GM12878 (cell line): ENCODE data around the gene MAD1L1. TPM values are rescaled to one million over a fixed set of nuclear protein-coding genes. Genes with fewer than 3 reads are reported as not detected.

Source experiments
- ATAC-seq: fragments of 200-7000 bp; cut with Tn5 transposase; 3 replicates; pipeline ENCODE4 v1.9.1; 2020; ENCODE audit warnings: mild to moderate bottlenecking, moderate library complexity
- BruUV-seq: library from RNA; stranded (reverse); fragments of 400-500 nt; replicated peaks from 2 replicates; lab custom pipeline; 2021; lab: Mats Ljungman, UMichigan
- CTCF ChIA-PET: fragments of 300-600 bp; sonication (Branson Sonifier 250); formaldehyde crosslinking; extraction: SDS; loops from one replicate; lab custom pipeline; 2021; ENCODE audit warnings: inconsistent platforms; lab: Yijun Ruan, JAX
- POLR2A ChIA-PET: fragments of 350-600 bp; formaldehyde crosslinking; extraction: SDS; loops from one replicate; lab custom pipeline; 2021; ENCODE audit warnings: inconsistent platforms; lab: Charles Lee
- RAD21 ChIA-PET: fragments of 300-600 bp; sonication (Branson Sonifier 250); formaldehyde crosslinking; loops from one replicate; lab custom pipeline; 2023; ENCODE audit warnings: antibody characterized with exemption; ENCODE audit not compliant: unreplicated experiment; lab: Charles Lee
- SMC1A ChIA-PET: fragments of 300-600 bp; sonication (Branson Sonifier 250); formaldehyde crosslinking; loops from one replicate; lab custom pipeline; 2023; ENCODE audit not compliant: unreplicated experiment, uncharacterized antibody; lab: Charles Lee
- DNase-seq: peaks from one replicate; pipeline ENCODE4 v3.0.0-alpha.2; 2011; ENCODE audit warnings: low read depth, low spot score
- FAIRE-seq: peaks from 3 replicates; lab custom pipeline; 2011; peaks lifted over from hg19 to GRCh38; lab: Jason Lieb, UNC
- H2AFZ ChIP-seq: 2 replicates; pipeline ENCODE4 v1.6.0; 2011; ENCODE audit warnings: low read depth, low read length, control low read depth; ENCODE audit not compliant: control insufficient read depth
- H3K27ac ChIP-seq: 2 replicates; pipeline ENCODE4 v1.5.1; 2011; ENCODE audit warnings: control low read depth; ENCODE audit not compliant: control insufficient read depth, insufficient read depth
- H3K27me3 ChIP-seq, 2 experiments: replicated peaks in 1 of 2; 2 replicates each; pipeline versions ENCODE4 v1.6.0 to v1.6.1; 2011; ENCODE audit warnings: low read length in 1 of 2; ENCODE audit not compliant: control insufficient read depth in 2 of 2, insufficient read depth in 2 of 2
- H3K36me3 ChIP-seq, 2 experiments: 2 replicates each; pipeline ENCODE4 v1.5.1; 2011; ENCODE audit warnings: low read length in 1 of 2; ENCODE audit not compliant: control insufficient read depth in 2 of 2, insufficient read depth in 2 of 2
- H3K4me1 ChIP-seq: 2 replicates; pipeline ENCODE4 v1.6.1; 2011; ENCODE audit warnings: mild to moderate bottlenecking, low read length, moderate library complexity, mixed read lengths; ENCODE audit not compliant: control insufficient read depth, insufficient read depth
- H3K4me2 ChIP-seq: 2 replicates; pipeline ENCODE4 v1.6.0; 2011; ENCODE audit warnings: control low read depth; ENCODE audit not compliant: control insufficient read depth, insufficient read depth
- H3K4me3 ChIP-seq: fragments of 200-600 bp; sonication (generic); 2 replicates; pipeline ENCODE4 v1.5.1; 2016
- H3K79me2 ChIP-seq: 2 replicates; pipeline ENCODE4 v1.6.0; 2011; ENCODE audit warnings: low read length; ENCODE audit not compliant: control insufficient read depth, insufficient read depth
- H3K9ac ChIP-seq: 2 replicates; pipeline ENCODE4 v1.8.0; 2011; ENCODE audit warnings: low read length, control low read depth, mixed read lengths; ENCODE audit not compliant: control insufficient read depth, insufficient read depth
- H3K9me3 ChIP-seq: replicated peaks from 3 replicates; pipeline ENCODE4 v1.5.1; 2011; ENCODE audit warnings: mild to moderate bottlenecking, low read length; ENCODE audit not compliant: control insufficient read depth, insufficient read depth
- H4K20me1 ChIP-seq: 2 replicates; pipeline ENCODE4 v1.6.0; 2011; ENCODE audit not compliant: control insufficient read depth, insufficient read depth
- ASH2L ChIP-seq: fragments of 300-600, 200-600 bp; sonication (generic); IDR thresholded peaks from 2 replicates; pipeline ENCODE4 v1.6.1; 2017; ENCODE audit warnings: low read depth, mild to moderate bottlenecking, borderline replicate concordance
- CBX3 ChIP-seq: fragments of 200-600 bp; sonication (generic); IDR thresholded peaks from 2 replicates; pipeline ENCODE4 v1.6.1; 2016; ENCODE audit warnings: low read depth, borderline replicate concordance
- CREM ChIP-seq: IDR thresholded peaks from 2 replicates; pipeline ENCODE4 v1.6.1; 2014; ENCODE audit warnings: antibody characterized with exemption, low read depth
- ETV6 ChIP-seq, 2 experiments: fragments of 450-650 bp in 1 of 2; IDR thresholded peaks in 1 of 2; conservative IDR thresholded peaks in 1 of 2; 2 replicates each; pipeline ENCODE4 v1.6.1; 2014; ENCODE audit warnings: antibody characterized with exemption in 1 of 2, borderline replicate concordance in 1 of 2, low read depth in 1 of 2, mild to moderate bottlenecking in 1 of 2, moderate library complexity in 1 of 2
- FOXK2 ChIP-seq: fragments of 450-650 bp; IDR thresholded peaks from 2 replicates; pipeline ENCODE4 v1.6.1; 2017; ENCODE audit warnings: mild to moderate bottlenecking, moderate library complexity
- MEF2B ChIP-seq: fragments of 450-650 bp; IDR thresholded peaks from 2 replicates; pipeline ENCODE4 v1.6.1; 2018; ENCODE audit warnings: mild to moderate bottlenecking, moderate library complexity; ENCODE audit not compliant: partially characterized antibody, poor library complexity, severe bottlenecking
- MTA2 ChIP-seq: fragments of 450-650 bp; IDR thresholded peaks from 2 replicates; pipeline ENCODE4 v1.6.1; 2016; ENCODE audit warnings: low read depth, mild to moderate bottlenecking, moderate library complexity
- MYB ChIP-seq: fragments of 150-350 bp; IDR thresholded peaks from 2 replicates; pipeline ENCODE4 v1.6.1; 2014; ENCODE audit warnings: mild to moderate bottlenecking, low read depth, low read length, borderline replicate concordance
- NR2C1 ChIP-seq: fragments of 450-650 bp; IDR thresholded peaks from 2 replicates; pipeline ENCODE4 v1.6.1; 2017; ENCODE audit warnings: antibody characterized with exemption, mild to moderate bottlenecking, moderate library complexity
- RB1 ChIP-seq: fragments of 450-650 bp; formaldehyde crosslinking; IDR thresholded peaks from 2 replicates; pipeline ENCODE4 v1.6.1; 2017; ENCODE audit warnings: mild to moderate bottlenecking, borderline replicate concordance
- SMARCA5 ChIP-seq: fragments of 450-650 bp; IDR thresholded peaks from 2 replicates; pipeline ENCODE4 v1.6.1; 2017; ENCODE audit warnings: mild to moderate bottlenecking
- WGBS: methylation state at CpG from one replicate; pipeline ENCODE4 v1.1.6; 2016; ENCODE audit warnings: low lambda C conversion rate; ENCODE audit not compliant: insufficient replicate concordance, insufficient coverage; ENCODE audit errors: missing lambda C conversion rate; 5-methylcytosine and 5-hydroxymethylcytosine counted together
- in situ Hi-C: fragments of 300-500 bp; cut with MboI; formaldehyde crosslinking; loops from 9 replicates; pipeline ENCODE4 v1.14.3; 2018; ENCODE audit warnings: mixed read lengths
- intact Hi-C: fragments of 100-400 bp; cut with micrococcal nuclease; formaldehyde crosslinking; loops from one replicate; pipeline ENCODE4 v1.14.2; 2022; ENCODE audit not compliant: unreplicated experiment
- polyA plus RNA-seq, 11 experiments: library from polyadenylated mRNA; depleted of rRNA in 4 of 11; unstranded in 6 of 11; stranded (reverse) in 5 of 11; fragments of >200 nt; fragmentation: Nextera tagmentation in 4 of 11; fragmentation: Illumina TruSeq in 1 of 11; extraction: Ambion mirVana in 4 of 11; extraction: Trizol in 1 of 11; gene quantifications; 1 replicate in 1 of 11; 2 replicates in 10 of 11; pipeline versions ENCODE4 v1.2.1 to v1.2.3, GENCODE V29; 2011 to 2016; ENCODE audit warnings: inconsistent platforms in 2 of 11, missing spikeins in 2 of 11, low read depth in 1 of 11
- total RNA-seq, 4 experiments: library from RNA; depleted of rRNA in 3 of 4; stranded (reverse); fragments of >200 nt in 3 of 4; fragmentation: Illumina TruSeq in 1 of 4; extraction: Trizol in 1 of 4; gene quantifications; 2 replicates each; pipeline versions ENCODE4 v1.2.1 to v1.2.3, GENCODE V29; 2013 to 2021
- TF ChIP-seq, protein P1 (sequence below): fragments of 450-650 bp; IDR thresholded peaks from 2 replicates; pipeline ENCODE4 v1.6.1; 2017; ENCODE audit warnings: mild to moderate bottlenecking, moderate library complexity
- TF ChIP-seq, protein P2 (sequence below): IDR thresholded peaks from 2 replicates; pipeline ENCODE4 v1.6.1; 2012; ENCODE audit warnings: low read length, inconsistent platforms
- TF ChIP-seq, protein P3 (sequence below): fragments of 450-650 bp; IDR thresholded peaks from 2 replicates; pipeline ENCODE4 v1.6.1; 2017; ENCODE audit warnings: borderline replicate concordance

MAD1L1 gene
- total and polyA plus RNA-seq, 10 of the 15 experiments (the other 5 are each of a cell fraction or from before 2014, with no cell fraction given): 2.2 to 76.8 (median 38.3) TPM

DNA sequence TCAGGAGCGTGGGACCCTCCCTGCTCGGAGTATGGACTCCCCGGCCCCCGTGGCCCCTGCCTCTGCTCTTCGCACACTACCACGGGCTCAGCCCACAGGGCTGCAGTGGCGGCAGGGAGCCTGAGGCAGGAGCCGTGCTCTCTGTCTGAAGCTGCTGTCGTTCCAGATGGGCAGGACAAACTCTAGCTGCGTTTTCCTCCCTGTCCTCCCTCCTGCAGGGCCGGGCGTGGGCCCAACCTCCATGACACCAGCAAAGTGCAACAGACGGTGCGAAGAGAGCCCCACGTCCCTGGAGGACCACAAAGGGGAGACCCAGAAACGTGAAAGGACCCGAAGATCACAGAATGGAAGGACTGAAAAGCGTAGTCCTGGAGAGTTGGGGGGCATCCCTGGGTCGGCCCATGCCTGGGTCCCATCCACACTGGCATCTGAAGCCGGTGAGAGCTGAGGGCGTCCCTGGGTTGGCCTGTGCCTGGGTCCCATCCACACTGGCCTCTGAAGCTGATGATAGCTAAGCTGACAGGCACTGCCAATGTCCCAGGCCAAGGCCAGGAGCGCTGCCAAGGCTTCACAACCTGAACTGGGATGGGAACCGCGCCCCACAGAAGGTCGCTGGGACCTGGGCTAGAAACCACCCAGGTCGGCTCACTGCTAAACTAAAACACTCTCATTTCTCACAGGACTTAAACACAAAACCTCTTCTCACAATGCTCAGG is 267.0 kb downstream of the MAD1L1 start (continued):
- TF ChIP-seq CREM: no peak
- no peak for TF ChIP-seq MTA2
- TF ChIP-seq NR2C1: no peak
- no peak for TF ChIP-seq RB1
- no peak for TF ChIP-seq MEF2B

DNA sequence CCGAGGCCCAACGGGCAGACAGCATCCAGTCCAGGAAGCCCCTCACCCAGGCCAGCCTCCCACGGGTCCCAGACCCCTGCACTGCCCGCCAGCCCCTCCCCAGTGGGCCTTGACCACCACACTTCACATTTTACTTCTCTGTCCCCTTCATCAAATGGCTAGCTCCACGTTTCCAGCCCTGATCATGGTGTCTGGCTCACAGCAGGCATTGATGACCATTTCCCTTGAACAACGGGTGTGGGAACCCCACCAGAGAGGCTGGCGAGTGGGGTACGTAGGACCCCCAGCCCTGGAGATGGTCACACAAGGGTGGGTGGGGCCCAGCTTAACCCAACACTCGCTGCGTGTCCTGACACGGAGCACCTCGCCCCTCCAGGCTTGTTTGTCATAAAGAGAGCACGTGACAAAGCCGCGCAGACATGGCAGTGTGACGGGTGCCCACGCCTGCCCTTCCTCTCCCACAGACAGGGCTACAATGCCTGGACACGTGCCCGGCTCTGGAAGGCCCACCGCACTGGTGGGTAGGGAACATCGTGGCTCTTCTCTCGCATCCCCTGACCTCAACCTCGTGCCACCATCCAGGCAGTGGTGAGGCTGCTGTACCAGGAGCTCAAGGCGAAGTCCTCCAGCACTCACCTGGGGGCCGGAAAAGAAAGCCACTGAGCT is 267.7 kb downstream of the MAD1L1 start:
- Histone ChIP-seq H3K9ac (no peak overlapping the region), H3K27me3 (no peaks in the 10 kb centered on the region), H3K4me2 (no peak overlapping the region), H2AFZ (no peak overlapping the region), H4K20me1 (no peaks in the 10 kb centered on the region), H3K27ac (no peak overlapping the region), H3K4me3 (no peak overlapping the region), H3K9me3 (peaks cover 24% of the 10 kb centered on the region), H3K79me2 (no peaks in the 10 kb centered on the region), H3K36me3 (peaks cover 0 to 10% of the 10 kb centered on the region in 2 experiments; a peak in 3 of 4 replicates), H3K4me1 (no peaks in the 10 kb centered on the region)
- DNase-seq (no peak), ATAC-seq (no peak), FAIRE-seq (no peak)
- intact Hi-C loops (no loop called here), in situ Hi-C loops (no loop called here)
- RAD21 ChIA-PET: no interaction called here
- POLR2A ChIA-PET: interaction anchor here (0.6 kb wide), 1 partner anchor 456 kb away, joined by 3 read pairs; no protein-coding TSS in a partner anchor
- SMC1A ChIA-PET: no interaction called here
- BruUV-seq: no TSS peak
- 88% methylated on average over 25 of the region's 25 CpGs for WGBS
- CTCF ChIA-PET: no interaction called here
- TF ChIP-seq, protein P1, sequence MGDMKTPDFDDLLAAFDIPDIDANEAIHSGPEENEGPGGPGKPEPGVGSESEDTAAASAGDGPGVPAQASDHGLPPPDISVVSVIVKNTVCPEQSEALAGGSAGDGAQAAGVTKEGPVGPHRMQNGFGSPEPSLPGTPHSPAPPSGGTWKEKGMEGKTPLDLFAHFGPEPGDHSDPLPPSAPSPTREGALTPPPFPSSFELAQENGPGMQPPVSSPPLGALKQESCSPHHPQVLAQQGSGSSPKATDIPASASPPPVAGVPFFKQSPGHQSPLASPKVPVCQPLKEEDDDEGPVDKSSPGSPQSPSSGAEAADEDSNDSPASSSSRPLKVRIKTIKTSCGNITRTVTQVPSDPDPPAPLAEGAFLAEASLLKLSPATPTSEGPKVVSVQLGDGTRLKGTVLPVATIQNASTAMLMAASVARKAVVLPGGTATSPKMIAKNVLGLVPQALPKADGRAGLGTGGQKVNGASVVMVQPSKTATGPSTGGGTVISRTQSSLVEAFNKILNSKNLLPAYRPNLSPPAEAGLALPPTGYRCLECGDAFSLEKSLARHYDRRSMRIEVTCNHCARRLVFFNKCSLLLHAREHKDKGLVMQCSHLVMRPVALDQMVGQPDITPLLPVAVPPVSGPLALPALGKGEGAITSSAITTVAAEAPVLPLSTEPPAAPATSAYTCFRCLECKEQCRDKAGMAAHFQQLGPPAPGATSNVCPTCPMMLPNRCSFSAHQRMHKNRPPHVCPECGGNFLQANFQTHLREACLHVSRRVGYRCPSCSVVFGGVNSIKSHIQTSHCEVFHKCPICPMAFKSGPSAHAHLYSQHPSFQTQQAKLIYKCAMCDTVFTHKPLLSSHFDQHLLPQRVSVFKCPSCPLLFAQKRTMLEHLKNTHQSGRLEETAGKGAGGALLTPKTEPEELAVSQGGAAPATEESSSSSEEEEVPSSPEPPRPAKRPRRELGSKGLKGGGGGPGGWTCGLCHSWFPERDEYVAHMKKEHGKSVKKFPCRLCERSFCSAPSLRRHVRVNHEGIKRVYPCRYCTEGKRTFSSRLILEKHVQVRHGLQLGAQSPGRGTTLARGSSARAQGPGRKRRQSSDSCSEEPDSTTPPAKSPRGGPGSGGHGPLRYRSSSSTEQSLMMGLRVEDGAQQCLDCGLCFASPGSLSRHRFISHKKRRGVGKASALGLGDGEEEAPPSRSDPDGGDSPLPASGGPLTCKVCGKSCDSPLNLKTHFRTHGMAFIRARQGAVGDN: no peak
- no peak for TF ChIP-seq CBX3
- no peak for TF ChIP-seq SMARCA5
- no peak for TF ChIP-seq ASH2L
- TF ChIP-seq, protein P2, sequence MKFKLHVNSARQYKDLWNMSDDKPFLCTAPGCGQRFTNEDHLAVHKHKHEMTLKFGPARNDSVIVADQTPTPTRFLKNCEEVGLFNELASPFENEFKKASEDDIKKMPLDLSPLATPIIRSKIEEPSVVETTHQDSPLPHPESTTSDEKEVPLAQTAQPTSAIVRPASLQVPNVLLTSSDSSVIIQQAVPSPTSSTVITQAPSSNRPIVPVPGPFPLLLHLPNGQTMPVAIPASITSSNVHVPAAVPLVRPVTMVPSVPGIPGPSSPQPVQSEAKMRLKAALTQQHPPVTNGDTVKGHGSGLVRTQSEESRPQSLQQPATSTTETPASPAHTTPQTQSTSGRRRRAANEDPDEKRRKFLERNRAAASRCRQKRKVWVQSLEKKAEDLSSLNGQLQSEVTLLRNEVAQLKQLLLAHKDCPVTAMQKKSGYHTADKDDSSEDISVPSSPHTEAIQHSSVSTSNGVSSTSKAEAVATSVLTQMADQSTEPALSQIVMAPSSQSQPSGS: no peak
- no peak for TF ChIP-seq MYB
- no peak for TF ChIP-seq MEF2B
- TF ChIP-seq, protein P3, sequence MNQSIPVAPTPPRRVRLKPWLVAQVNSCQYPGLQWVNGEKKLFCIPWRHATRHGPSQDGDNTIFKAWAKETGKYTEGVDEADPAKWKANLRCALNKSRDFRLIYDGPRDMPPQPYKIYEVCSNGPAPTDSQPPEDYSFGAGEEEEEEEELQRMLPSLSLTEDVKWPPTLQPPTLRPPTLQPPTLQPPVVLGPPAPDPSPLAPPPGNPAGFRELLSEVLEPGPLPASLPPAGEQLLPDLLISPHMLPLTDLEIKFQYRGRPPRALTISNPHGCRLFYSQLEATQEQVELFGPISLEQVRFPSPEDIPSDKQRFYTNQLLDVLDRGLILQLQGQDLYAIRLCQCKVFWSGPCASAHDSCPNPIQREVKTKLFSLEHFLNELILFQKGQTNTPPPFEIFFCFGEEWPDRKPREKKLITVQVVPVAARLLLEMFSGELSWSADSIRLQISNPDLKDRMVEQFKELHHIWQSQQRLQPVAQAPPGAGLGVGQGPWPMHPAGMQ: no peak
- TF ChIP-seq ETV6 (conservative IDR thresholded peaks at IDR 0.05 in 1 of 2, IDR thresholded peaks at IDR 0.05 in 1 of 2; ENCODE audit: borderline replicate concordance in 1 of 2, low read depth in 1 of 2): no peak
- no peak for TF ChIP-seq FOXK2
